A549 (cell line): Measurements from ENCODE around the gene KPTN. TPM values are rescaled to one million over a fixed set of nuclear protein-coding genes. Genes with fewer than 3 reads are reported as not detected.

Experiments used
- ATAC-seq, 2 experiments: fragments of 200-7000 bp in 1 of 2; fragments of >200 bp in 1 of 2; cut with Nextera tagmentation in 1 of 2; cut with Tn5 transposase in 1 of 2; 3 replicates each; pipeline versions ENCODE4 v1.8.0 to v1.9.1; 2018 to 2020; ENCODE audit warnings: mild to moderate bottlenecking in 1 of 2, moderate library complexity in 1 of 2
- CTCF ChIA-PET: fragments of 300-600 bp; sonication (Branson Sonifier 250); formaldehyde crosslinking; extraction: SDS; loops from one replicate; lab custom pipeline; 2021; ENCODE audit warnings: antibody characterized with exemption, inconsistent platforms; lab: Yijun Ruan, JAX
- POLR2A ChIA-PET: fragments of 350-600 bp; formaldehyde crosslinking; extraction: SDS; loops from one replicate; lab custom pipeline; 2021; ENCODE audit warnings: antibody characterized with exemption, inconsistent platforms; lab: Yijun Ruan, JAX
- DNase-seq, 2 experiments: peaks; one replicate each; pipeline versions ENCODE4 v3.0.0 to v3.0.0-alpha.2; 2011 to 2016; ENCODE audit warnings: low read depth in 1 of 2, low spot score in 1 of 2
- FAIRE-seq: peaks from 2 replicates; lab custom pipeline; 2011; peaks lifted over from hg19 to GRCh38; lab: Jason Lieb, UNC
- H3K27ac ChIP-seq, 2 experiments: fragments of >200 bp; sonication (Bioruptor Twin); formaldehyde crosslinking; 3 replicates each; pipeline ENCODE4 v1.5.1; 2016 to 2017
- H3K4me1 ChIP-seq: fragments of >200 bp; sonication (Bioruptor Twin); formaldehyde crosslinking; 3 replicates; pipeline ENCODE4 v1.6.1; 2016
- H3K4me2 ChIP-seq: fragments of >200 bp; sonication (Bioruptor Twin); formaldehyde crosslinking; 3 replicates; pipeline ENCODE4 v1.6.1; 2016
- H3K4me3 ChIP-seq: fragments of >200 bp; sonication (Bioruptor Twin); formaldehyde crosslinking; 3 replicates; pipeline ENCODE4 v1.5.1; 2016
- H3K9me3 ChIP-seq: fragments of >200 bp; sonication (Bioruptor Twin); formaldehyde crosslinking; 3 replicates; pipeline ENCODE4 v1.6.1; 2016
- BHLHE40 ChIP-seq: IDR thresholded peaks from 2 replicates; pipeline ENCODE4 v1.6.1; 2012; ENCODE audit warnings: low read depth, low read length, inconsistent platforms
- CBX2 ChIP-seq: fragments of 200-600 bp; sonication (generic); IDR thresholded peaks from 2 replicates; pipeline ENCODE4 v1.6.1; 2016; ENCODE audit warnings: low read depth, mild to moderate bottlenecking, borderline replicate concordance
- CHD2 ChIP-seq: fragments of 150-350 bp; IDR thresholded peaks from 2 replicates; pipeline ENCODE4 v1.6.1; 2014; ENCODE audit warnings: low read length; ENCODE audit not compliant: partially characterized antibody
- CHD4 ChIP-seq: fragments of 200-600 bp; sonication (generic); IDR thresholded peaks from 2 replicates; pipeline ENCODE4 v1.6.1; 2016; ENCODE audit warnings: antibody characterized with exemption, mild to moderate bottlenecking, borderline replicate concordance
- EHMT2 ChIP-seq: fragments of 200-600 bp; sonication (generic); IDR thresholded peaks from 2 replicates; pipeline ENCODE4 v1.6.1; 2016; ENCODE audit warnings: antibody characterized with exemption, low read depth, mild to moderate bottlenecking, moderate library complexity
- EP300 ChIP-seq, 2 experiments: fragments of >200 bp; sonication (Bioruptor Twin); formaldehyde crosslinking; IDR thresholded peaks; 2 replicates in 1 of 2; 3 replicates in 1 of 2; pipeline ENCODE4 v1.6.1; 2016 to 2017
- ESRRA ChIP-seq: fragments of 150-350 bp; IDR thresholded peaks from 2 replicates; pipeline ENCODE4 v1.6.1; 2014; ENCODE audit warnings: mild to moderate bottlenecking, low read length, borderline replicate concordance
- FOSL2 ChIP-seq, 2 experiments: fragments of 450-650 bp in 1 of 2; fragments of >200 bp in 1 of 2; sonication (Bioruptor Twin) in 1 of 2; formaldehyde crosslinking; IDR thresholded peaks; 2 replicates each; pipeline versions ENCODE4 v1.5.0 to v1.6.1; 2016 to 2020; ENCODE audit warnings: mild to moderate bottlenecking in 1 of 2, moderate library complexity in 1 of 2
- FOXS1 ChIP-seq: fragments of 250-450 bp; sonication (Bioruptor Pico); IDR thresholded peaks from 2 replicates; pipeline ENCODE4 v1.5.0; 2020; ENCODE audit warnings: mild to moderate bottlenecking, moderate library complexity
- GATA3 ChIP-seq: IDR thresholded peaks from 2 replicates; pipeline ENCODE4 v1.6.1; 2012; ENCODE audit warnings: borderline replicate concordance
- HEYL ChIP-seq: fragments of 250-450 bp; sonication (Bioruptor Pico); IDR thresholded peaks from 2 replicates; pipeline ENCODE4 v1.8.0; 2021; ENCODE audit warnings: mild to moderate bottlenecking, moderate library complexity
- HOXA7 ChIP-seq: fragments of 250-450 bp; sonication (Bioruptor Pico); IDR thresholded peaks from 2 replicates; pipeline ENCODE4 v1.5.0; 2020; ENCODE audit warnings: mild to moderate bottlenecking, moderate library complexity
- JUN ChIP-seq, 2 experiments: fragments of >200 bp; sonication (Bioruptor Twin); formaldehyde crosslinking; IDR thresholded peaks; 2 replicates in 1 of 2; 3 replicates in 1 of 2; pipeline ENCODE4 v1.6.1; 2016 to 2017
- JUNB ChIP-seq: fragments of >200 bp; sonication (Bioruptor Twin); formaldehyde crosslinking; IDR thresholded peaks from 2 replicates; pipeline ENCODE4 v1.6.1; 2016
- KDM1A ChIP-seq: fragments of 200-600 bp; sonication (generic); IDR thresholded peaks from 2 replicates; pipeline ENCODE4 v1.6.1; 2016; ENCODE audit warnings: low read depth, mild to moderate bottlenecking
- KDM5A ChIP-seq: fragments of 200-600 bp; sonication (generic); IDR thresholded peaks from 2 replicates; pipeline ENCODE4 v1.6.1; 2016; ENCODE audit warnings: antibody characterized with exemption, mild to moderate bottlenecking
- MYC ChIP-seq: IDR thresholded peaks from 2 replicates; pipeline ENCODE4 v1.6.1; 2012; ENCODE audit warnings: mild to moderate bottlenecking, inconsistent platforms, low read length, improper control_type of control experiment, borderline replicate concordance
- NPAS2 ChIP-seq: fragments of 250-450 bp; sonication (Bioruptor Pico); IDR thresholded peaks from 2 replicates; pipeline ENCODE4 v1.8.0; 2022; ENCODE audit warnings: mild to moderate bottlenecking, moderate library complexity, borderline replicate concordance
- POLR2A ChIP-seq: IDR thresholded peaks from 2 replicates; pipeline ENCODE4 v1.6.1; 2012; ENCODE audit warnings: mild to moderate bottlenecking, low read length
- POLR2AphosphoS2 ChIP-seq: conservative IDR thresholded peaks from 2 replicates; pipeline ENCODE4 v1.6.1; 2012; ENCODE audit warnings: low read length, improper control_type of control experiment, inconsistent platforms
- RAD21 ChIP-seq, 2 experiments: fragments of >200 bp in 1 of 2; sonication (Bioruptor Twin) in 1 of 2; formaldehyde crosslinking in 1 of 2; IDR thresholded peaks in 1 of 2; conservative IDR thresholded peaks in 1 of 2; 2 replicates in 1 of 2; 3 replicates in 1 of 2; pipeline ENCODE4 v1.6.1; 2012 to 2018; ENCODE audit warnings: inconsistent platforms in 1 of 2
- RCOR1 ChIP-seq: fragments of 150-350 bp; IDR thresholded peaks from 2 replicates; pipeline ENCODE4 v1.6.1; 2014; ENCODE audit warnings: antibody characterized with exemption, low read length, low read depth
- SMC3 ChIP-seq: fragments of >200 bp; sonication (Bioruptor Twin); formaldehyde crosslinking; IDR thresholded peaks from 3 replicates; pipeline ENCODE4 v1.6.1; 2018; ENCODE audit warnings: inconsistent platforms
- SREBF2 ChIP-seq: fragments of 450-650 bp; IDR thresholded peaks from 2 replicates; pipeline ENCODE4 v1.6.1; 2014; ENCODE audit warnings: mild to moderate bottlenecking, moderate library complexity
- TFCP2L1 ChIP-seq: fragments of 250-450 bp; sonication (Bioruptor Pico); IDR thresholded peaks from 2 replicates; pipeline ENCODE4 v1.5.0; 2021; ENCODE audit warnings: mild to moderate bottlenecking
- ZSCAN20 ChIP-seq: fragments of 250-450 bp; sonication (Bioruptor Pico); IDR thresholded peaks from 2 replicates; pipeline ENCODE4 v1.8.0; 2022; ENCODE audit warnings: mild to moderate bottlenecking, moderate library complexity
- WGBS: methylation state at CpG from one replicate; pipeline ENCODE4 v1.1.6; 2017; ENCODE audit errors: missing lambda C conversion rate; 5-methylcytosine and 5-hydroxymethylcytosine counted together
- polyA plus RNA-seq, 4 experiments: library from polyadenylated mRNA; depleted of rRNA in 3 of 4; stranded (reverse); fragments of >200 nt; fragmentation: RNase III in 1 of 4; extraction: RNeasy Plus Mini Kit Qiagen cat#74134 plus additional on column Dnase treatment in 1 of 4; gene quantifications; 2 replicates in 3 of 4; 3 replicates in 1 of 4; pipeline ENCODE4 v1.2.3, GENCODE V29; 2011 to 2017
- TF ChIP-seq, protein P1 (sequence below): fragments of >200 bp; sonication (Bioruptor Twin); formaldehyde crosslinking; IDR thresholded peaks from 3 replicates; pipeline ENCODE4 v1.5.1; 2016
- TF ChIP-seq, protein P2 (sequence below): fragments of 250-450 bp; sonication (Bioruptor Pico); IDR thresholded peaks from 2 replicates; pipeline ENCODE4 v1.5.0; 2021; ENCODE audit warnings: mild to moderate bottlenecking, moderate library complexity, borderline replicate concordance
- TF ChIP-seq, protein P3 (sequence below): fragments of 150-350 bp; IDR thresholded peaks from 2 replicates; pipeline ENCODE4 v1.6.1; 2014; ENCODE audit warnings: low read depth, mild to moderate bottlenecking, low read length

The KPTN gene
- polyA plus RNA-seq, 2 of the 4 experiments (the other 2 are of a cell fraction) = 10.6 to 20.6 TPM

GRCh38 chr19:47494729-47495128, 10.7 kb upstream of the KPTN start:
- DNase-seq = no peak
- Histone ChIP-seq H3K4me2 (no peak overlapping the region), H3K27ac (no peak overlapping the region), H3K9me3 (no peaks in the 10 kb centered on the region), H3K4me3 (no peak overlapping the region), H3K4me1 (no peaks in the 10 kb centered on the region)
- ATAC-seq = no peak
- 80% methylated on average over 9 of the region's 9 CpGs for WGBS
- ChIA-PET CTCF (interaction anchor here (0.8 to 9.7 kb wide), 7 partner anchors 8 to 219 kb away, joined by 3 to 58 read pairs (median 8); partner anchors contain the start of gene KPTN), POLR2A (no interaction called here)
- FAIRE-seq = no peak
- TF ChIP-seq CBX2 (no peak), KDM1A (no peak), CHD2 (no peak), RCOR1 (no peak), POLR2A (no peak), TFCP2L1 (CRISPR knock-in tag) (no peak), BHLHE40 (no peak), SMC3 (no peak), EHMT2 (no peak), KDM5A (no peak), MYC (no peak), RAD21 (conservative IDR thresholded peaks at IDR 0.05 in 1 of 2, IDR thresholded peaks at IDR 0.05 in 1 of 2) (no peak), JUN (IDR thresholded peaks at IDR 0.05) (no peak), ESRRA (no peak)
- TF ChIP-seq, protein P1, sequence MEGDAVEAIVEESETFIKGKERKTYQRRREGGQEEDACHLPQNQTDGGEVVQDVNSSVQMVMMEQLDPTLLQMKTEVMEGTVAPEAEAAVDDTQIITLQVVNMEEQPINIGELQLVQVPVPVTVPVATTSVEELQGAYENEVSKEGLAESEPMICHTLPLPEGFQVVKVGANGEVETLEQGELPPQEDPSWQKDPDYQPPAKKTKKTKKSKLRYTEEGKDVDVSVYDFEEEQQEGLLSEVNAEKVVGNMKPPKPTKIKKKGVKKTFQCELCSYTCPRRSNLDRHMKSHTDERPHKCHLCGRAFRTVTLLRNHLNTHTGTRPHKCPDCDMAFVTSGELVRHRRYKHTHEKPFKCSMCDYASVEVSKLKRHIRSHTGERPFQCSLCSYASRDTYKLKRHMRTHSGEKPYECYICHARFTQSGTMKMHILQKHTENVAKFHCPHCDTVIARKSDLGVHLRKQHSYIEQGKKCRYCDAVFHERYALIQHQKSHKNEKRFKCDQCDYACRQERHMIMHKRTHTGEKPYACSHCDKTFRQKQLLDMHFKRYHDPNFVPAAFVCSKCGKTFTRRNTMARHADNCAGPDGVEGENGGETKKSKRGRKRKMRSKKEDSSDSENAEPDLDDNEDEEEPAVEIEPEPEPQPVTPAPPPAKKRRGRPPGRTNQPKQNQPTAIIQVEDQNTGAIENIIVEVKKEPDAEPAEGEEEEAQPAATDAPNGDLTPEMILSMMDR = no peak
- TF ChIP-seq, protein P2, sequence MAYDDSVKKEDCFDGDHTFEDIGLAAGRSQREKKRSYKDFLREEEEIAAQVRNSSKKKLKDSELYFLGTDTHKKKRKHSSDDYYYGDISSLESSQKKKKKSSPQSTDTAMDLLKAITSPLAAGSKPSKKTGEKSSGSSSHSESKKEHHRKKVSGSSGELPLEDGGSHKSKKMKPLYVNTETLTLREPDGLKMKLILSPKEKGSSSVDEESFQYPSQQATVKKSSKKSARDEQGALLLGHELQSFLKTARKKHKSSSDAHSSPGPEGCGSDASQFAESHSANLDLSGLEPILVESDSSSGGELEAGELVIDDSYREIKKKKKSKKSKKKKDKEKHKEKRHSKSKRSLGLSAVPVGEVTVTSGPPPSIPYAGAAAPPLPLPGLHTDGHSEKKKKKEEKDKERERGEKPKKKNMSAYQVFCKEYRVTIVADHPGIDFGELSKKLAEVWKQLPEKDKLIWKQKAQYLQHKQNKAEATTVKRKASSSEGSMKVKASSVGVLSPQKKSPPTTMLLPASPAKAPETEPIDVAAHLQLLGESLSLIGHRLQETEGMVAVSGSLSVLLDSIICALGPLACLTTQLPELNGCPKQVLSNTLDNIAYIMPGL = no peak

DNA sequence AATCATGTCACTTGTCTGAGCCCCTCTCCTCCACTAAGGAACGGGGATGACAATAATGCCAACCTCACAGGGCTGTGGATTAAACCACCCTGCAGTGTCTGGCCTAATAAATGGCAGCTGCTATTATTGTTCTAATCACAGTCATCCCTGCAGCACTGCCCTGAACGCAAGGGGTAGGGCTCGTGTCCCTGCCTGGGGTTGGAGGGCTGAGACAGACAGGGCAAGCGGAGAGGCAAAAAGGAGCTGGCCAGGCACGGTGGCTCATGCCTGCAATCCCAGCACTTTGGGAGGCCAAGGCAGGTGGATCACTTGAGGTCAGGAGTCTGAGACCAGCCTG, 10.2 kb upstream of the KPTN start:
- H3K4me1 ChIP-seq = no peaks in the 10 kb centered on the region
- ATAC-seq (no peak), FAIRE-seq (no peak)
- 91% methylated on average over 5 of the region's 5 CpGs for WGBS
- no peak for TF ChIP-seq POLR2AphosphoS2
- TF ChIP-seq POLR2A = no peak
- no peak for TF ChIP-seq SREBF2
- TF ChIP-seq, protein P3, sequence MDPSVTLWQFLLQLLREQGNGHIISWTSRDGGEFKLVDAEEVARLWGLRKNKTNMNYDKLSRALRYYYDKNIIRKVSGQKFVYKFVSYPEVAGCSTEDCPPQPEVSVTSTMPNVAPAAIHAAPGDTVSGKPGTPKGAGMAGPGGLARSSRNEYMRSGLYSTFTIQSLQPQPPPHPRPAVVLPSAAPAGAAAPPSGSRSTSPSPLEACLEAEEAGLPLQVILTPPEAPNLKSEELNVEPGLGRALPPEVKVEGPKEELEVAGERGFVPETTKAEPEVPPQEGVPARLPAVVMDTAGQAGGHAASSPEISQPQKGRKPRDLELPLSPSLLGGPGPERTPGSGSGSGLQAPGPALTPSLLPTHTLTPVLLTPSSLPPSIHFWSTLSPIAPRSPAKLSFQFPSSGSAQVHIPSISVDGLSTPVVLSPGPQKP = no peak
- no peak for TF ChIP-seq FOXS1 (CRISPR knock-in tag)
- no peak for TF ChIP-seq CHD4
- TF ChIP-seq, protein P2 = no peak
- no peak for TF ChIP-seq NPAS2 (CRISPR knock-in tag)
- no peak for TF ChIP-seq HOXA7 (CRISPR knock-in tag)
- TF ChIP-seq ZSCAN20 (CRISPR knock-in tag) = no peak
- TF ChIP-seq EHMT2 = no peak
- TF ChIP-seq BHLHE40 = no peak
- no peak for TF ChIP-seq FOSL2 (IDR thresholded peaks at IDR 0.05)
- TF ChIP-seq FOSL2 (CRISPR knock-in tag; IDR thresholded peaks at IDR 0.05) = no peak
- TF ChIP-seq HEYL = no peak
- TF ChIP-seq JUNB = no peak
- no peak for TF ChIP-seq SMC3
- TF ChIP-seq GATA3 = no peak
- no peak for TF ChIP-seq EP300 (IDR thresholded peaks at IDR 0.05)
- TF ChIP-seq, all 56 proteins: peak for 0
- H3K4me3 ChIP-seq = no peak overlapping the region
- no peak overlapping the region for H3K27ac ChIP-seq
- POLR2A ChIA-PET = no interaction called here
- no peak for DNase-seq
- CTCF ChIA-PET = interaction anchor here (4.5 to 9.7 kb wide), 3 partner anchors 10 to 204 kb away, joined by 26 to 58 read pairs (median 52); partner anchors contain the start of gene KPTN
- H3K9me3 ChIP-seq = no peaks in the 10 kb centered on the region
- no peak overlapping the region for H3K4me2 ChIP-seq
